ENCODE results near the gene MRPL1. TPM values are rescaled to one million over a fixed set of nuclear protein-coding genes. Genes with fewer than 3 reads are reported as not detected.

Gene MRPL1
- total and polyA plus RNA-seq, 2 of the 13 experiments (the other 11 are each of a cell fraction or from before 2014, with no cell fraction given), result 23.3 to 61.5 TPM

DNA sequence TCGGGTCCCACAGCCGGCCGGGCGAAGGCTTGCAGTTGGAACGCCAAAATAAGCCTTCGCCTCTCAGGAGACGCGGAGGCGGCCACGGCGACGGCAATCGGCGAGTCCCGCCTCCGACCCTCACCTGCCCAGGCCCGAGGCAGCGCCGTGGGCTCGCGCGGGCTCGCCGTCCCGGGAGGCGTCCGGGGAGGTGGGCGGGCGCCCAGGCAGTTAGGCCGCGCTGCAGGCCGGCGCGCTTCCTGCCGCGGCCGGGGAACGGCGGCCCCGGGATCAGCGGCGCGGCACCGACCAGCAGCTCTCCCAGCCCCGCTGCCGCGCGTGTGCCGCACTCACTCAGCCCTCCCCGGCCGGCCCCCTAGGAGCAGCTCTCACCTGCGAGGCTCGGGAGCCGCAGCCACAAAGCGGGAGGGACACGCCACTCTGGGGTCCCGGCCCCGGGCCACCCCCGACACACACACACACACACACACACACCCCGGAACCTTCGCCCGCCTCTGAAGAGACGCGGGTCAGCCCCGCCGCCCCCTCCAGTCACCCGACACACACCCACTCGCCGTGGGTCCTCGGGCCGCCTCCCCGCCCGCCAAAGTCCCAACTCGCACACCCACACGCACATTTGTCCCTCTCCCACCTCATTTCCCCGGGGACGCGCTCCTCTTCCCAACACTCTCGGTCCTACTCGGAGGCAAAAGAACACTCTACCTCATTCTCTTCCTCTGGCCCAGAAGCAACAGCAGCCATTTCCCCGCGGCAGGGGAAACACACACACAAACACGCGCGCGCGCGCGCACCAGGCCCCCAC, 43.8 kb upstream of the MRPL1 start, which contains the start of gene CNOT6L (continued):
- TF ChIP-seq, protein P1, sequence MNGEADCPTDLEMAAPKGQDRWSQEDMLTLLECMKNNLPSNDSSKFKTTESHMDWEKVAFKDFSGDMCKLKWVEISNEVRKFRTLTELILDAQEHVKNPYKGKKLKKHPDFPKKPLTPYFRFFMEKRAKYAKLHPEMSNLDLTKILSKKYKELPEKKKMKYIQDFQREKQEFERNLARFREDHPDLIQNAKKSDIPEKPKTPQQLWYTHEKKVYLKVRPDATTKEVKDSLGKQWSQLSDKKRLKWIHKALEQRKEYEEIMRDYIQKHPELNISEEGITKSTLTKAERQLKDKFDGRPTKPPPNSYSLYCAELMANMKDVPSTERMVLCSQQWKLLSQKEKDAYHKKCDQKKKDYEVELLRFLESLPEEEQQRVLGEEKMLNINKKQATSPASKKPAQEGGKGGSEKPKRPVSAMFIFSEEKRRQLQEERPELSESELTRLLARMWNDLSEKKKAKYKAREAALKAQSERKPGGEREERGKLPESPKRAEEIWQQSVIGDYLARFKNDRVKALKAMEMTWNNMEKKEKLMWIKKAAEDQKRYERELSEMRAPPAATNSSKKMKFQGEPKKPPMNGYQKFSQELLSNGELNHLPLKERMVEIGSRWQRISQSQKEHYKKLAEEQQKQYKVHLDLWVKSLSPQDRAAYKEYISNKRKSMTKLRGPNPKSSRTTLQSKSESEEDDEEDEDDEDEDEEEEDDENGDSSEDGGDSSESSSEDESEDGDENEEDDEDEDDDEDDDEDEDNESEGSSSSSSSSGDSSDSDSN (CRISPR knock-in tag; IDR thresholded peaks at IDR 0.05), result peak; percentile 98
- TF ChIP-seq SPEN (CRISPR knock-in tag; IDR thresholded peaks at IDR 0.05; ENCODE audit: low read depth) (peak; percentile 65), ARNT2 (CRISPR knock-in tag; IDR thresholded peaks at IDR 0.05; ENCODE audit: low read depth) (peak; percentile 66), ZNF780A (CRISPR knock-in tag; IDR thresholded peaks at IDR 0.05) (no peak), ARID2 (CRISPR knock-in tag; IDR thresholded peaks at IDR 0.05; ENCODE audit: borderline replicate concordance) (peak; percentile 17; the same call in 1 of the 2 replicates), JUN (CRISPR knock-in tag; IDR thresholded peaks at IDR 0.05) (no peak)
- TF ChIP-seq, protein P2, sequence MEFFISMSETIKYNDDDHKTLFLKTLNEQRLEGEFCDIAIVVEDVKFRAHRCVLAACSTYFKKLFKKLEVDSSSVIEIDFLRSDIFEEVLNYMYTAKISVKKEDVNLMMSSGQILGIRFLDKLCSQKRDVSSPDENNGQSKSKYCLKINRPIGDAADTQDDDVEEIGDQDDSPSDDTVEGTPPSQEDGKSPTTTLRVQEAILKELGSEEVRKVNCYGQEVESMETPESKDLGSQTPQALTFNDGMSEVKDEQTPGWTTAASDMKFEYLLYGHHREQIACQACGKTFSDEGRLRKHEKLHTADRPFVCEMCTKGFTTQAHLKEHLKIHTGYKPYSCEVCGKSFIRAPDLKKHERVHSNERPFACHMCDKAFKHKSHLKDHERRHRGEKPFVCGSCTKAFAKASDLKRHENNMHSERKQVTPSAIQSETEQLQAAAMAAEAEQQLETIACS (CRISPR knock-in tag; IDR thresholded peaks at IDR 0.05), result peak; percentile 59; the same call in 1 of the 2 replicates
- TF ChIP-seq, protein P3, sequence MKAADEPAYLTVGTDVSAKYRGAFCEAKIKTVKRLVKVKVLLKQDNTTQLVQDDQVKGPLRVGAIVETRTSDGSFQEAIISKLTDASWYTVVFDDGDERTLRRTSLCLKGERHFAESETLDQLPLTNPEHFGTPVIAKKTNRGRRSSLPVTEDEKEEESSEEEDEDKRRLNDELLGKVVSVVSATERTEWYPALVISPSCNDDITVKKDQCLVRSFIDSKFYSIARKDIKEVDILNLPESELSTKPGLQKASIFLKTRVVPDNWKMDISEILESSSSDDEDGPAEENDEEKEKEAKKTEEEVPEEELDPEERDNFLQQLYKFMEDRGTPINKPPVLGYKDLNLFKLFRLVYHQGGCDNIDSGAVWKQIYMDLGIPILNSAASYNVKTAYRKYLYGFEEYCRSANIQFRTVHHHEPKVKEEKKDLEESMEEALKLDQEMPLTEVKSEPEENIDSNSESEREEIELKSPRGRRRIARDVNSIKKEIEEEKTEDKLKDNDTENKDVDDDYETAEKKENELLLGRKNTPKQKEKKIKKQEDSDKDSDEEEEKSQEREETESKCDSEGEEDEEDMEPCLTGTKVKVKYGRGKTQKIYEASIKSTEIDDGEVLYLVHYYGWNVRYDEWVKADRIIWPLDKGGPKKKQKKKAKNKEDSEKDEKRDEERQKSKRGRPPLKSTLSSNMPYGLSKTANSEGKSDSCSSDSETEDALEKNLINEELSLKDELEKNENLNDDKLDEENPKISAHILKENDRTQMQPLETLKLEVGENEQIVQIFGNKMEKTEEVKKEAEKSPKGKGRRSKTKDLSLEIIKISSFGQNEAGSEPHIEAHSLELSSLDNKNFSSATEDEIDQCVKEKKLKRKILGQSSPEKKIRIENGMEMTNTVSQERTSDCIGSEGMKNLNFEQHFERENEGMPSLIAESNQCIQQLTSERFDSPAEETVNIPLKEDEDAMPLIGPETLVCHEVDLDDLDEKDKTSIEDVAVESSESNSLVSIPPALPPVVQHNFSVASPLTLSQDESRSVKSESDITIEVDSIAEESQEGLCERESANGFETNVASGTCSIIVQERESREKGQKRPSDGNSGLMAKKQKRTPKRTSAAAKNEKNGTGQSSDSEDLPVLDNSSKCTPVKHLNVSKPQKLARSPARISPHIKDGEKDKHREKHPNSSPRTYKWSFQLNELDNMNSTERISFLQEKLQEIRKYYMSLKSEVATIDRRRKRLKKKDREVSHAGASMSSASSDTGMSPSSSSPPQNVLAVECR (CRISPR knock-in tag; IDR thresholded peaks at IDR 0.05; ENCODE audit: borderline replicate concordance), result peak; percentile 42; the same call in 1 of the 2 replicates
- TF ChIP-seq, protein P4, sequence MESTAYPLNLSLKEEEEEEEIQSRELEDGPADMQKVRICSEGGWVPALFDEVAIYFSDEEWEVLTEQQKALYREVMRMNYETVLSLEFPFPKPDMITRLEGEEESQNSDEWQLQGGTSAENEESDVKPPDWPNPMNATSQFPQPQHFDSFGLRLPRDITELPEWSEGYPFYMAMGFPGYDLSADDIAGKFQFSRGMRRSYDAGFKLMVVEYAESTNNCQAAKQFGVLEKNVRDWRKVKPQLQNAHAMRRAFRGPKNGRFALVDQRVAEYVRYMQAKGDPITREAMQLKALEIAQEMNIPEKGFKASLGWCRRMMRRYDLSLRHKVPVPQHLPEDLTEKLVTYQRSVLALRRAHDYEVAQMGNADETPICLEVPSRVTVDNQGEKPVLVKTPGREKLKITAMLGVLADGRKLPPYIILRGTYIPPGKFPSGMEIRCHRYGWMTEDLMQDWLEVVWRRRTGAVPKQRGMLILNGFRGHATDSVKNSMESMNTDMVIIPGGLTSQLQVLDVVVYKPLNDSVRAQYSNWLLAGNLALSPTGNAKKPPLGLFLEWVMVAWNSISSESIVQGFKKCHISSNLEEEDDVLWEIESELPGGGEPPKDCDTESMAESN (CRISPR knock-in tag; conservative IDR thresholded peaks at IDR 0.05), result 0 out of 2 replicates have a peak, but pooled peaks have one; percentile 45
